Heart right ventricle (tissue), 16 donors: ENCODE data around the gene NELL1. TPM values are rescaled to one million over a fixed set of nuclear protein-coding genes. Genes with fewer than 3 reads are reported as not detected.

Experiments
- ATAC-seq, 8 donors: fragments of 200-7000 bp; cut with Tn5 transposase; one replicate each; pipeline ENCODE4 v1.9.1; 2020; ENCODE audit warnings: mild to moderate bottlenecking in 8 of 8, moderate library complexity in 8 of 8, moderate number of reproducible peaks in 1 of 8
- DNase-seq, 2 donors: peaks; one replicate each; pipeline ENCODE4 v3.0.0-alpha.2; 2020
- H3K27ac ChIP-seq, 10 donors: fragments of 200-600 bp; sonication (generic) in 2 of 10; one replicate each; pipeline versions ENCODE4 v1.5.0 to v1.8.0; 2020 to 2022; ENCODE audit warnings: mild to moderate bottlenecking in 3 of 10
- H3K27me3 ChIP-seq, 7 donors: fragments of 200-600 bp; one replicate each; pipeline ENCODE4 v1.8.0; 2021 to 2022; ENCODE audit warnings: mild to moderate bottlenecking in 2 of 7
- H3K36me3 ChIP-seq, 9 donors: fragments of 200-600 bp; sonication (generic) in 1 of 9; one replicate each; pipeline versions ENCODE4 v1.5.0 to v1.8.0; 2020 to 2022; ENCODE audit warnings: mild to moderate bottlenecking in 2 of 9
- H3K4me1 ChIP-seq, 9 donors: fragments of 200-600 bp; sonication (generic) in 1 of 9; one replicate each; pipeline versions ENCODE4 v1.5.0 to v1.8.0; 2020 to 2022; ENCODE audit warnings: mild to moderate bottlenecking in 4 of 9
- H3K4me3 ChIP-seq, 10 donors: fragments of 200-600 bp; sonication (generic) in 2 of 10; one replicate each; pipeline versions ENCODE4 v1.5.0 to v1.8.0; 2020 to 2022; ENCODE audit warnings: mild to moderate bottlenecking in 7 of 10, moderate library complexity in 2 of 10
- H3K9me3 ChIP-seq, 11 donors: fragments of 200-600 bp in 10 of 11; sonication (generic) in 2 of 11; one replicate each; pipeline versions ENCODE4 v1.5.0 to v1.8.0; 2013 to 2022; ENCODE audit warnings: mild to moderate bottlenecking in 2 of 11, control low read depth in 1 of 11, moderate library complexity in 1 of 11
- CTCF ChIP-seq, 9 donors: fragments of 200-600 bp; sonication (generic) in 2 of 9; IDR thresholded peaks; one replicate each; pipeline versions ENCODE4 v1.5.0 to v1.8.0; 2021 to 2022; ENCODE audit warnings: antibody characterized with exemption in 9 of 9, mild to moderate bottlenecking in 5 of 9, moderate library complexity in 1 of 9
- WGBS, 2 donors: extraction: QIAGEN DNeasy Blood & Tissue Kit; methylation state at CpG; one replicate each; pipeline ENCODE4 v1.1.7; 2013; ENCODE audit warnings: inconsistent platforms in 1 of 2; 5-methylcytosine and 5-hydroxymethylcytosine counted together
- intact Hi-C, 10 donors: fragments of 100-400 bp; cut with DNase I; formaldehyde crosslinking; loops; one replicate each; pipeline versions ENCODE4 v1.11.1 to v1.14.2; 2022
- polyA plus RNA-seq, 2 donors: library from polyadenylated mRNA; stranded (reverse); fragments of 200-250 nt; gene quantifications; one replicate each; pipeline ENCODE4 v1.2.3, GENCODE V29; 2013
- total RNA-seq, 10 donors: library from RNA; stranded (reverse); fragmentation: NEBNext Ultra II Directional in 3 of 10; extraction: Animal tissue kit (Norgen Biotek cat#: 25700) in 3 of 10; gene quantifications; one replicate each; pipeline versions ENCODE4 v1.2.1 to v1.2.4, GENCODE V29; 2021 to 2023
- donor health status: Arrhythmogenic right ventricular cardiomyopathy.
- donor health status: ischemic (EF 13 %, LVEDD 7.1; RV severe dilation, severe dysfunction).
- donor health status: healthy with polysubstance abuse.
- donor health status: DM: no; HTN: yes; CAD: no.
- donor health status: DM: no; HTN: no; CAD: no.
- donor health status: ischemic (EF 25% LVEDD 6.9; RV normal size, moderate dysfunction).
- donor health status: ischemic (EF 25% LVEDD 5.7; RV mildly dilated, moderate dysfunction).
- donor health status: healthy.
- donor health status: DM: yes; HTN: yes; CAD: no.
- donor health status: Ischemic cardiomyopathy.
- donor health status: ischemic (EF 35%, LVEDD 5.7; RV mildly dilated, moderate dysfunction).
- donor health status: nonischemic (EF 11% LVEDD 7.7; RV severe dilation, severe dysfunction).
- donor health status: DM: yes; HTN: yes; CAD: no.
- donor health status: PGD.
- donor health status: ischemic (EF 29% LVEDD 5.4; RV normal size, mild dysfunction).
- donor health status: nonischemic (EF 23%, LVEDD 6.1; RV moderate dilation, normal function).

The NELL1 gene
- total and polyA plus RNA-seq, 12 donors = not detected

GRCh38 chr11:20894296-20894695 is 224.9 kb downstream of the NELL1 start:
- ATAC-seq = no peak
- intact Hi-C loops = no loop called here
- DNase-seq = no peak
- Histone ChIP-seq H3K36me3 (no peaks in the 10 kb centered on the region), H3K4me1 (no peaks in the 10 kb centered on the region), H3K4me3 (no peak overlapping the region), H3K9me3 (peaks cover 0 to 28% (median 0%) of the 10 kb centered on the region in 11 donors), H3K27ac (no peak overlapping the region), H3K27me3 (no peaks in the 10 kb centered on the region)
- no peak for TF ChIP-seq CTCF (IDR thresholded peaks at IDR 0.05)

DNA sequence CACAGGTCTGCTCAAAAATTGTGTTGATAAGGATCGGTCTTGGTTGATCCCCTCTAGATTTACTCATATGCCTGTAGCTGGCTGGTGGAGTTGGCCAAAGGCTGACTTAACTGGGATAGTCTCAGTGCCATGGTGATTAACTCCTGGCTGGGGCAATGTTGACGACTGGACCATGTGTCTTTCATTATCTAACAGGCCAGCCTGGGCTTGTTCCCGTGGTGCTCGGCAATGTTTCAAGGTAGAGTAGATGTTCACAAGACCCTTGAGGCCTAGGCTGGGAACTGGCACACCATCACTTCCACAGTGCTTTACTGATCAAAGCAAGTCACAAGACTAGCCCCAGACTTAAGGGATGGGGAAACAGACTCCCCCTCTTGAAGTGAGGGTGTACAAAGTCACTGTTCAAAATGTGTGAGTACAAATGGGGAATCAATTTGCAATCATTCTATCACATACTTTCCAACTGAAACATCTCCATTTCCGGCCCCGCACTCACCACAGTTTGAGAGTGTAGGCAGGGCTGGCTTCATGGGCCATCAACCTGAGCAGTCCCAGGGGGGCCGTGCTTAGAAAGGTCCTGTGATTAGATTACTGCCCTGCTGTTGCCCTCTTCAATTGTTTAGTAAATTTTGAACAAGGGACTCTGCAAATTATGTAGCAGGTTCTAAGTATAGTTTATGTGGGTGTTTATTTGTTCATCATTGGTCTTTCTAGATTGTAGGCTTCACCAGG is 240.8 kb downstream of the NELL1 start:
- Histone ChIP-seq H3K36me3 (no peaks in the 10 kb centered on the region), H3K27me3 (no peaks in the 10 kb centered on the region), H3K4me1 (no peaks in the 10 kb centered on the region), H3K4me3 (no peak overlapping the region), H3K27ac (no peak overlapping the region), H3K9me3 (peaks cover 0 to 10% (median 0%) of the 10 kb centered on the region in 11 donors)
- 72 to 78% methylated on average over 7 of the region's 7 CpGs for WGBS, 2 donors
- DNase-seq = no peak
- ATAC-seq = no peak
- TF ChIP-seq CTCF (IDR thresholded peaks at IDR 0.05) = no peak
- intact Hi-C loops = no loop called here

DNA sequence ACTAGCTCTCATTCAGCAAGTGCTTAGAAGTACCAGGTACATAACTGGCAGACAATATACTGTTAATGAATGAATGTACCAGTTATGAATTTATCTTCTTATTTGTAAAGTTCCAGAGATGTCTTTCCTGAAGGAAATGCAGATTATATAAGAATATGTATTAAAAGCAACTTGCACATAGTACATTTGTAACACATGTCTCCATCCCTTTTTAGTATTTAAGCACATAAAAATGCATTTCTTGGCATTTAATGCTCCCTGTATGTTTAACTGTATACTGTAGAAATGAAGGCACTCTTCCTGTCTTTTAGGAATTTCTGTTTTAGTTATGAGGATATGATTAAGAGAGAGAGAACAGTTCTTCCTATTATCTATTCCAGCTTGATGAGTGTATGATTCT is 241.3 kb downstream of the NELL1 start:
- Histone ChIP-seq H3K27ac (no peak overlapping the region), H3K4me3 (no peak overlapping the region), H3K4me1 (no peaks in the 10 kb centered on the region), H3K9me3 (peaks cover 0 to 6% (median 0%) of the 10 kb centered on the region in 11 donors), H3K36me3 (no peaks in the 10 kb centered on the region), H3K27me3 (no peaks in the 10 kb centered on the region)
- ATAC-seq (no peak), DNase-seq (no peak)
- TF ChIP-seq CTCF (IDR thresholded peaks at IDR 0.05) = no peak
- intact Hi-C loops = no loop called here

- no peaks in the 10 kb centered on the region for H3K36me3 ChIP-seq
- TF ChIP-seq CTCF (IDR thresholded peaks at IDR 0.05) = no peak
- H3K27me3 ChIP-seq = no peaks in the 10 kb centered on the region
- DNase-seq = no peak
- no peak overlapping the region for H3K27ac ChIP-seq
- intact Hi-C loops = no loop called here
- H3K4me1 ChIP-seq = no peaks in the 10 kb centered on the region
- no peak overlapping the region for H3K4me3 ChIP-seq
- 20 to 21% methylated on average over 2 of the region's 2 CpGs for WGBS, 2 donors
- peaks cover 0 to 6% (median 0%) of the 10 kb centered on the region in 11 donors for H3K9me3 ChIP-seq
- ATAC-seq = no peak
These were observed 242.9 kb downstream of the NELL1 start for GRCh38 chr11:20912065-20912821.
